IPS-15b (cell line): ENCODE measurements around the gene ALDH3B1.

Source experiments
- H3K27me3 ChIP-seq: one replicate; pipeline ENCODE4 v1.6.1; 2013; ENCODE audit warnings: low read length; ENCODE audit not compliant: control insufficient read depth, insufficient read depth
- H3K36me3 ChIP-seq: one replicate; pipeline ENCODE4 v1.6.1; 2013; ENCODE audit warnings: low read length; ENCODE audit not compliant: control insufficient read depth, insufficient read depth
- H3K4me1 ChIP-seq: one replicate; pipeline ENCODE4 v1.6.1; 2013; ENCODE audit warnings: mild to moderate bottlenecking, low read length; ENCODE audit not compliant: control insufficient read depth, insufficient read depth
- H3K4me3 ChIP-seq: one replicate; pipeline ENCODE4 v1.5.1; 2013; ENCODE audit warnings: low read depth, low read length
- H3K9ac ChIP-seq: one replicate; pipeline ENCODE4 v1.6.1; 2013; ENCODE audit warnings: low read depth, mild to moderate bottlenecking, low read length
- H3K9me3 ChIP-seq: one replicate; pipeline ENCODE4 v1.6.1; 2013; ENCODE audit warnings: mild to moderate bottlenecking, low read length; ENCODE audit not compliant: control insufficient read depth, insufficient read depth

The ALDH3B1 gene

GRCh38 chr11:68038718-68039525 lies 28.8 kb downstream of the ALDH3B1 start, which contains the start of gene TCIRG1:
Gene TCIRG1, plus strand, starts transcription at chr11:68039025. Its CDS starts 2,247 bp downstream, at chr11:68041272.
- Histone ChIP-seq H3K9ac (peak within 1 kb of the TSS; percentile 65), H3K36me3 (peaks cover 9% of the 10 kb centered on the region), H3K4me1 (peaks cover 7% of the 10 kb centered on the region), H3K27me3 (no peaks in the 10 kb centered on the region), H3K9me3 (no peaks in the 10 kb centered on the region), H3K4me3 (peak within 1 kb of the TSS; percentile 50)

GRCh38 chr11:68039526-68040086 lies 29.5 kb downstream of the ALDH3B1 start:
- H3K4me3 ChIP-seq: peak overlapping the region; percentile 50
- H3K4me1 ChIP-seq: peaks cover 7% of the 10 kb centered on the region
- H3K36me3 ChIP-seq: peaks cover 5% of the 10 kb centered on the region
- H3K9ac ChIP-seq: no peak overlapping the region
- H3K9me3 ChIP-seq: no peaks in the 10 kb centered on the region
- H3K27me3 ChIP-seq: no peaks in the 10 kb centered on the region

- Histone ChIP-seq H3K4me1 (peaks cover 7% of the 10 kb centered on the region), H3K9ac (peak overlapping the region; percentile 47), H3K27me3 (no peaks in the 10 kb centered on the region), H3K4me3 (no peak overlapping the region), H3K9me3 (no peaks in the 10 kb centered on the region), H3K36me3 (peaks cover 11% of the 10 kb centered on the region)
These were observed 30.2 kb downstream of the ALDH3B1 start for GRCh38 chr11:68040101-68040956.

DNA sequence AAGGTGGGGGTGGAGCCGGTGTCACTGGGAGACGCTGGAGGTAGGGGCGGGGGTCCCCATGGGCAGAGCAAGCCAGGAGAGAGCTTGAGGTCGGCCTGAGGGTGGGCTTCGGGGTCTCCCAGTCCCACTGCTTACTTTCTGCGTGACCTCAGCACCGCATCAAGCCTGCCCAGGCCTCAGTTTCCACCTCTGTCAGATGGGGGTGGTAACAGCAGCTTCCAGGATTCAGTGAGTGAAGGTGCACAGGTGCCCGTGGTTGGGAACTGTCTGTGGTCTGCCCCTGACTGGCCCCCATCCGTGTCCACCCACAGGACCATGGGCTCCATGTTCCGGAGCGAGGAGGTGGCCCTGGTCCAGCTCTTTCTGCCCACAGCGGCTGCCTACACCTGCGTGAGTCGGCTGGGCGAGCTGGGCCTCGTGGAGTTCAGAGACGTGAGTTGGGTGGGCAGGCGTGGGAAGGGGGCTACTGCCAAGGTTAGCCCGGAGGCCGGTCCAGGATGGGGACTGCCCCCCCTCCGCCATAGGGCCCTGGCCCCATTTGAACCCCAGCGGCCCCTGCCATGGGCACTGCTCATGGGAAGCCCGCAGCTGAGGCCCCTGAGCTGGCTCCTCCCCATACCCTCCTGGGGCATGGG lies 30.9 kb downstream of the ALDH3B1 start:
- Histone ChIP-seq H3K9ac (peak overlapping the region; percentile 47), H3K4me3 (no peak overlapping the region), H3K36me3 (peaks cover 14% of the 10 kb centered on the region), H3K4me1 (peaks cover 7% of the 10 kb centered on the region), H3K9me3 (no peaks in the 10 kb centered on the region), H3K27me3 (no peaks in the 10 kb centered on the region)

- H3K36me3 ChIP-seq: peaks cover 17% of the 10 kb centered on the region
These were observed 31.6 kb downstream of the ALDH3B1 start for GRCh38 chr11:68041617-68042218.

GRCh38 chr11:68042219-68043028 lies 32.3 kb downstream of the ALDH3B1 start:
- peaks cover 7% of the 10 kb centered on the region for H3K4me1 ChIP-seq
- H3K36me3 ChIP-seq: peaks cover 17% of the 10 kb centered on the region
- H3K9me3 ChIP-seq: no peaks in the 10 kb centered on the region
- H3K27me3 ChIP-seq: no peaks in the 10 kb centered on the region
- H3K4me3 ChIP-seq: no peak overlapping the region
- no peak overlapping the region for H3K9ac ChIP-seq

More at GRCh38 chr11:68041617-68042218, 31.6 kb downstream of the ALDH3B1 start:
- H3K4me3 ChIP-seq: no peak overlapping the region
- no peaks in the 10 kb centered on the region for H3K27me3 ChIP-seq
- H3K9me3 ChIP-seq: no peaks in the 10 kb centered on the region
- H3K9ac ChIP-seq: no peak overlapping the region
- peaks cover 7% of the 10 kb centered on the region for H3K4me1 ChIP-seq

DNA sequence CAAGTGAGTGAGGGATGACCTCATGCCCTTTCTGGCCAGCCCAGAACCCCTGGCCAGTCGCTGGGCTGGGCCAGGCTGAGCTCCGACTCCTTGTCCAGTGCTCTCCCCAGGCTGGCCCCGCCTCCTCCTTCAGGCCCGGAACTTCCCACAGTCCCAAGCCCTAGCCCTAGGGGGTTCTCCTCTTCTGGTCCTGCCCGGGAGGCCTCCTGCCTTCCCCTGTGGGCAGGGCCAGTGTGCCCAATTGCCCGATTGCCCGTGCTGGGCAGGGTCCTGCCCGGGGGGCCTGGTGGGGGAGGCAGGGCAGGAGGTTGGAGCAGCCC lies 32.9 kb downstream of the ALDH3B1 start:
- H3K36me3 ChIP-seq: peaks cover 17% of the 10 kb centered on the region
- H3K9ac ChIP-seq: no peak overlapping the region
- H3K4me1 ChIP-seq: peaks cover 7% of the 10 kb centered on the region
- no peak overlapping the region for H3K4me3 ChIP-seq
- H3K9me3 ChIP-seq: no peaks in the 10 kb centered on the region
- no peaks in the 10 kb centered on the region for H3K27me3 ChIP-seq

DNA sequence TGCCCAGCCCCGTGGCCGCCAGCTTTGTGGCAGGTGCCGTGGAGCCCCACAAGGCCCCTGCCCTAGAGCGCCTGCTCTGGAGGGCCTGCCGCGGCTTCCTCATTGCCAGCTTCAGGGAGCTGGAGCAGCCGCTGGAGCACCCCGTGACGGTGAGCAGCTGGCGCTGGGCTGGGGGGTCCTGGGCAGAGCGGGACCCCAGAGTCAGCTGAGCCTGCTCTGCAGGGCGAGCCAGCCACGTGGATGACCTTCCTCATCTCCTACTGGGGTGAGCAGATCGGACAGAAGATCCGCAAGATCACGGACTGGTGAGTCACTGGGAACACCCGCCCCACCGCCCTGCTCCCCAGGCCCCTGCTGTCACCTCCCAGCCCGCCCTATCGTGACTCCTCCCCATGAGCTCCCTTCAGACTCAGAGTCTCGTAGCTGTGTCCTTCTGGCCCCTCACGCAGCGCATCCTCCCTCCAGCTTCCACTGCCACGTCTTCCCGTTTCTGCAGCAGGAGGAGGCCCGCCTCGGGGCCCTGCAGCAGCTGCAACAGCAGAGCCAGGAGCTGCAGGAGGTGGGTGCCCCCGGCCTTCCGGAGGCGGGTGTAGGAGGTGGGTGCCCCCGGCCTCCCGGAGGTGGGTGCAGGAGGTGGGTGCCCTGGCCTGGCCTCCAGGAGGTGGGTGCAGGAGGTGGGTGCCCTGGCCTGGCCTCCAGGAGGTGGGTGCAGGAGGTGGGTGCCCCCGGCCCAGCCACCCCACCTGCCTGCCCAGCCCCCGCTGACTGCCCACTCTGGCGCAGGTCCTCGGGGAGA lies 33.4 kb downstream of the ALDH3B1 start:
- H3K36me3 ChIP-seq: peaks cover 17% of the 10 kb centered on the region
- H3K4me1 ChIP-seq: peaks cover 5% of the 10 kb centered on the region
- H3K27me3 ChIP-seq: no peaks in the 10 kb centered on the region
- no peak overlapping the region for H3K4me3 ChIP-seq
- no peak overlapping the region for H3K9ac ChIP-seq
- H3K9me3 ChIP-seq: no peaks in the 10 kb centered on the region

GRCh38 chr11:68044145-68044813 lies 34.2 kb downstream of the ALDH3B1 start:
- peaks cover 22% of the 10 kb centered on the region for H3K36me3 ChIP-seq
- no peaks in the 10 kb centered on the region for H3K9me3 ChIP-seq
- H3K4me3 ChIP-seq: no peak overlapping the region
- peaks cover 5% of the 10 kb centered on the region for H3K4me1 ChIP-seq
- H3K27me3 ChIP-seq: no peaks in the 10 kb centered on the region
- no peak overlapping the region for H3K9ac ChIP-seq

- H3K27me3 ChIP-seq: no peaks in the 10 kb centered on the region
These were observed 34.8 kb downstream of the ALDH3B1 start for GRCh38 chr11:68044898-68045351.

More at GRCh38 chr11:68044898-68045351, 34.8 kb downstream of the ALDH3B1 start:
- Histone ChIP-seq H3K9me3 (no peaks in the 10 kb centered on the region), H3K9ac (no peak overlapping the region), H3K36me3 (peaks cover 22% of the 10 kb centered on the region), H3K4me3 (no peak overlapping the region), H3K4me1 (peaks cover 2% of the 10 kb centered on the region)
